BLaER1 treated with 17β-estradiol and CSF1 and Interleukin-3, amounts not matched to agents 10 nM and 100 nM (cell line): ENCODE results near the gene TM9SF2.
"Not testable (repeated sequence)": the region's sequence is repeated elsewhere in the genome, so short reads cannot be mapped to it uniquely, and the experiment has no call there.

Source experiments
- H3K27ac ChIP-seq, 11 experiments: shearing (Covaris generic); formaldehyde crosslinking; 2 replicates each; pipeline ENCODE4 v1.8.1; 2022
- H3K27me3 ChIP-seq, 11 experiments: shearing (Covaris generic); formaldehyde crosslinking; 2 replicates each; pipeline ENCODE4 v1.8.1; 2022
- H3K36me3 ChIP-seq, 11 experiments: shearing (Covaris generic); formaldehyde crosslinking; 2 replicates each; pipeline ENCODE4 v1.8.1; 2022
- H3K4me1 ChIP-seq, 10 experiments: shearing (Covaris generic); formaldehyde crosslinking; 2 replicates each; pipeline ENCODE4 v1.8.1; 2022
- H3K4me2 ChIP-seq, 11 experiments: shearing (Covaris generic); formaldehyde crosslinking; 2 replicates each; pipeline ENCODE4 v1.8.1; 2022
- H3K4me3 ChIP-seq, 10 experiments: shearing (Covaris generic); formaldehyde crosslinking; 2 replicates each; pipeline ENCODE4 v1.8.1; 2022
- H3K9ac ChIP-seq, 11 experiments: shearing (Covaris generic); formaldehyde crosslinking; 2 replicates each; pipeline ENCODE4 v1.8.1; 2022
- H3K9me3 ChIP-seq, 11 experiments: shearing (Covaris generic); formaldehyde crosslinking; replicated peaks in 1 of 11; 2 replicates each; pipeline ENCODE4 v1.8.1; 2022
- H4K20me1 ChIP-seq, 11 experiments: shearing (Covaris generic); formaldehyde crosslinking; 2 replicates each; pipeline ENCODE4 v1.8.1; 2022
- Cebpa-rat ChIP-seq, 11 experiments: shearing (Covaris generic); IDR thresholded peaks; 2 replicates each; pipeline ENCODE4 v1.8.1; 2022

The TM9SF2 gene

GRCh38 chr13:99486996-99487395 is 14.3 kb upstream of the TM9SF2 start:
- no peak overlapping the region for H3K9ac ChIP-seq
- no peaks in the 10 kb centered on the region for H4K20me1 ChIP-seq
- H3K4me1 ChIP-seq, result peaks cover 0 to 54% (median 18%) of the 10 kb centered on the region in 10 experiments; a peak in 15 of 20 replicates
- peak overlapping the region in 3 of 11 experiments; percentile 9 to 88 (median 85); a peak in 3 of 22 replicates for H3K27ac ChIP-seq
- H3K4me3 ChIP-seq, result no peak overlapping the region; a peak in 1 of 20 replicates
- H3K9me3 ChIP-seq, result peaks cover 6 to 30% (median 24%) of the 10 kb centered on the region in 11 experiments; a peak in 19 of 22 replicates
- H3K4me2 ChIP-seq, result peak overlapping the region in 1 of 11 experiments; percentile 1; a peak in 1 of 22 replicates
- no peak for TF ChIP-seq Cebpa-rat (IDR thresholded peaks at IDR 0.05)
- H3K36me3 ChIP-seq, result 0 out of 22 replicates have a peak, but pooled peaks cover 0 to 3% (median 0%) of the 10 kb centered on the region in 11 experiments
- no peaks in the 10 kb centered on the region for H3K27me3 ChIP-seq

DNA sequence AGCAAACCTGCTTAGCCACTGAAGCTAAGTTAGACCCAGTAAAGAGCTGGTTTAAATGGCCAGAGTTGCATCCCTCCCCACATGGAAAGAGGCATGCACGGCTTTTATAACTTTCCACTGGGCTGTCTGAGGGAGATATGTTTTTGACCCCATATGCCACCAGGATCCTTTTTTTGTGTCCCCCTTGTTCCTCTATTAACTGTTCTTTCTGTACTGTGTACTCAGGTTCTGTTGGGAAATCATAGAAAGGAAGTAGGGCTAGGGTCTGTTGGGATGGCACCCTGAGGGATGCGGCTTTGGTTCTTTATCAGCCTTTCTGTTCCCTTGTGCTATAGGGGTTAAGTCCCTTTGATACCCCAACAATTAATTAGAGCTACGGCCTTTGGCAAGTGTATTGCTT is 12.2 kb upstream of the TM9SF2 start:
- 0 out of 22 replicates have a peak, but pooled peaks cover 0 to 3% (median 0%) of the 10 kb centered on the region in 11 experiments for H3K36me3 ChIP-seq
- H3K27me3 ChIP-seq, result no peaks in the 10 kb centered on the region
- H3K4me3 ChIP-seq, result no peak overlapping the region
- peaks cover 0 to 43% (median 12%) of the 10 kb centered on the region in 10 experiments; a peak in 15 of 20 replicates for H3K4me1 ChIP-seq
- H3K9ac ChIP-seq, result no peak overlapping the region
- H3K4me2 ChIP-seq, result peak overlapping the region in 1 of 11 experiments; percentile 54; a peak in 1 of 22 replicates
- TF ChIP-seq Cebpa-rat (IDR thresholded peaks at IDR 0.05), result no peak
- H3K9me3 ChIP-seq, result peaks cover 6 to 36% (median 24%) of the 10 kb centered on the region in 11 experiments; a peak in 19 of 22 replicates
- no peaks in the 10 kb centered on the region for H4K20me1 ChIP-seq
- peak overlapping the region in 2 of 11 experiments; percentile 30 to 41; a peak in 2 of 22 replicates for H3K27ac ChIP-seq

DNA sequence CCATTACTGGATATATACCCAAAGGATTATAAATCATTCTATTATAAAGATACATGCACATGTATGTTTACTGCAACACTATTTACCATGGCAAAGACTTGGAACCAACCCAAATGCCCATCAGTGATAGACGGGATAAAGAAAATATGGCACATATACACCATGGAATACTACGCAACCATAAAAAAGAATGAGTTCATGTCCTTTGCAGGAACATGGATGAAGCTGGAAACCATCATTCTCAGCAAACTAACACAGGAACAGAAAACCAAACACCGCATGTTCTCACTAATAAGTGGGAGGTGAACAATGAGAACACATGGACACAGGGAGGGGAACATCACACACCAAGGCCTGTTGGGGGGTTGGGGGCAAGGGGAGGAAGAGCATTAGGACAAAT is 9.5 kb upstream of the TM9SF2 start:
- H3K4me2 ChIP-seq, H3K27me3 ChIP-seq, H3K4me3 ChIP-seq, H3K27ac ChIP-seq, H3K36me3 ChIP-seq, H4K20me1 ChIP-seq, H3K9ac ChIP-seq: not testable (repeated sequence)
- Histone ChIP-seq H3K9me3 (peaks cover 6 to 28% (median 16%) of the 10 kb centered on the region in 11 experiments; a peak in 19 of 22 replicates), H3K4me1 (peaks cover 8 to 32% (median 14%) of the 10 kb centered on the region in 10 experiments; a peak in 19 of 20 replicates)

DNA sequence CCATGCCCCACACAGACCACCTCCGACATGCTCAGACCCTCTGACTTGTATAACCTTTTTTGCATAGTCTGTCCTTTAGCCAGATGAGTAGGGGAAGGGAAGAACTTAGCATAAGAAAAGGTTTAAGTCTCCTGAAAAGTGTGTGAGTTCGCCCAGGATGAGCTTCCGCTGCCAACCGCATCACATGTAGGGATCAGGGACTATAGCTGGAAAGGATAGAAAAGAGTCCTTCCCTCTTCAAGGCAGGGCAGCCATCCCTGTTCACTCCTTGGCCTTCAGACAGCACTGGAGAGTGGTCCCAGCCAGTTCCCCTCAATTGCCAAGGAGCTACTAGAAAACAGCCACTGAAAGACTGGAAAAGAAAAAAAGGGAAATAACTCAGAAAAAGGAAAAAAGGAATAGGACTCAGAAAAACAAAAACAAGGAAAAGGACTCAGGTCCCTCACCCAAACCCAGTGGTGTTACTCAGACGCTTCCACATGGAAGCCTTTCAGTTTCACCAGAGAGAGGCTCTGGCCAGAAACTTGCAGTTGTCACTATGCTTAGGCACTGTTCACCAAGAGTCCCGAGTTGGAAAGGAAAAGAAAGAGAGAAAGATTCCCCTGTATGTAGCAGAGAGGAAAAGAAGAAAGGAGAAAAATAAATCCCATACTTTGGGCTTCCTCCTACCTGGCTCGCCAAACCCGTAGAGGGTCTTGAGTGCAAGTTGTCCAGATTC is 5.6 kb upstream of the TM9SF2 start:
- Histone ChIP-seq H3K9me3 (peaks cover 0 to 14% (median 6%) of the 10 kb centered on the region in 11 experiments; a peak in 14 of 22 replicates), H3K27ac (peak overlapping the region in 10 of 11 experiments; percentile 4 to 89 (median 44); a peak in 18 of 22 replicates), H3K27me3 (no peaks in the 10 kb centered on the region), H3K4me3 (peak overlapping the region in 7 of 10 experiments; percentile 6 to 40 (median 31); a peak in 8 of 20 replicates), H3K4me1 (peaks cover 32 to 49% (median 41%) of the 10 kb centered on the region in 10 experiments), H3K4me2 (peak overlapping the region; percentile 42 to 97 (median 85)), H3K9ac (peak overlapping the region in 6 of 11 experiments; percentile 4 to 48 (median 38); a peak in 6 of 22 replicates), H3K36me3 (no peaks in the 10 kb centered on the region), H4K20me1 (no peaks in the 10 kb centered on the region)
- TF ChIP-seq Cebpa-rat (IDR thresholded peaks at IDR 0.05), result no peak

- Histone ChIP-seq H3K27me3 (no peaks in the 10 kb centered on the region), H3K9me3 (peaks cover 0 to 9% (median 0%) of the 10 kb centered on the region in 11 experiments; a peak in 6 of 22 replicates), H3K9ac (peak overlapping the region in 8 of 11 experiments; percentile 0 to 48 (median 29); a peak in 8 of 22 replicates), H3K4me1 (peaks cover 35 to 52% (median 44%) of the 10 kb centered on the region in 10 experiments), H3K36me3 (no peaks in the 10 kb centered on the region), H3K4me2 (peak overlapping the region; percentile 42 to 97 (median 85)), H3K27ac (peak overlapping the region in 10 of 11 experiments; percentile 5 to 92 (median 48); a peak in 18 of 22 replicates), H4K20me1 (no peaks in the 10 kb centered on the region), H3K4me3 (peak overlapping the region in 8 of 10 experiments; percentile 6 to 40 (median 26); a peak in 12 of 20 replicates)
- no peak for TF ChIP-seq Cebpa-rat (IDR thresholded peaks at IDR 0.05)
These were observed 4.8 kb upstream of the TM9SF2 start for GRCh38 chr13:99496184-99497142.

- Histone ChIP-seq H3K27ac (peak overlapping the region; percentile 69 to 92 (median 86)), H3K4me3 (peak overlapping the region; percentile 49 to 76 (median 68)), H4K20me1 (peaks cover 0 to 14% (median 9%) of the 10 kb centered on the region in 11 experiments; a peak in 11 of 22 replicates), H3K27me3 (no peaks in the 10 kb centered on the region), H3K9ac (peak overlapping the region; percentile 74 to 86 (median 82)), H3K9me3 (peaks cover 0 to 6% (median 0%) of the 10 kb centered on the region in 11 experiments; a peak in 5 of 22 replicates), H3K36me3 (no peaks in the 10 kb centered on the region), H3K4me2 (peak overlapping the region; percentile 85 to 99 (median 96)), H3K4me1 (peaks cover 49 to 59% (median 57%) of the 10 kb centered on the region in 10 experiments)
- no peak for TF ChIP-seq Cebpa-rat (IDR thresholded peaks at IDR 0.05)
These were observed 2.8 kb upstream of the TM9SF2 start for GRCh38 chr13:99498171-99499161.

- Histone ChIP-seq H3K4me3 (peak overlapping the region; percentile 81 to 97 (median 92)), H4K20me1 (peaks cover 12 to 37% (median 31%) of the 10 kb centered on the region in 11 experiments; a peak in 17 of 22 replicates), H3K4me1 (peaks cover 65 to 80% (median 73%) of the 10 kb centered on the region in 10 experiments), H3K4me2 (peak overlapping the region; percentile 85 to 99 (median 96)), H3K27ac (peak overlapping the region; percentile 82 to 95 (median 90); a peak in 20 of 22 replicates), H3K9ac (peak overlapping the region; percentile 85 to 97 (median 92)), H3K36me3 (no peaks in the 10 kb centered on the region), H3K9me3 (peaks cover 0 to 4% (median 0%) of the 10 kb centered on the region in 11 experiments; a peak in 4 of 22 replicates), H3K27me3 (no peaks in the 10 kb centered on the region)
- TF ChIP-seq Cebpa-rat (IDR thresholded peaks at IDR 0.05), result no peak
These were observed 461 bp upstream of the TM9SF2 start for GRCh38 chr13:99500839-99501183.
